ENCODE results near the gene SMPD2.

The SMPD2 gene, protein sequence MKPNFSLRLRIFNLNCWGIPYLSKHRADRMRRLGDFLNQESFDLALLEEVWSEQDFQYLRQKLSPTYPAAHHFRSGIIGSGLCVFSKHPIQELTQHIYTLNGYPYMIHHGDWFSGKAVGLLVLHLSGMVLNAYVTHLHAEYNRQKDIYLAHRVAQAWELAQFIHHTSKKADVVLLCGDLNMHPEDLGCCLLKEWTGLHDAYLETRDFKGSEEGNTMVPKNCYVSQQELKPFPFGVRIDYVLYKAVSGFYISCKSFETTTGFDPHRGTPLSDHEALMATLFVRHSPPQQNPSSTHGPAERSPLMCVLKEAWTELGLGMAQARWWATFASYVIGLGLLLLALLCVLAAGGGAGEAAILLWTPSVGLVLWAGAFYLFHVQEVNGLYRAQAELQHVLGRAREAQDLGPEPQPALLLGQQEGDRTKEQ

DNA sequence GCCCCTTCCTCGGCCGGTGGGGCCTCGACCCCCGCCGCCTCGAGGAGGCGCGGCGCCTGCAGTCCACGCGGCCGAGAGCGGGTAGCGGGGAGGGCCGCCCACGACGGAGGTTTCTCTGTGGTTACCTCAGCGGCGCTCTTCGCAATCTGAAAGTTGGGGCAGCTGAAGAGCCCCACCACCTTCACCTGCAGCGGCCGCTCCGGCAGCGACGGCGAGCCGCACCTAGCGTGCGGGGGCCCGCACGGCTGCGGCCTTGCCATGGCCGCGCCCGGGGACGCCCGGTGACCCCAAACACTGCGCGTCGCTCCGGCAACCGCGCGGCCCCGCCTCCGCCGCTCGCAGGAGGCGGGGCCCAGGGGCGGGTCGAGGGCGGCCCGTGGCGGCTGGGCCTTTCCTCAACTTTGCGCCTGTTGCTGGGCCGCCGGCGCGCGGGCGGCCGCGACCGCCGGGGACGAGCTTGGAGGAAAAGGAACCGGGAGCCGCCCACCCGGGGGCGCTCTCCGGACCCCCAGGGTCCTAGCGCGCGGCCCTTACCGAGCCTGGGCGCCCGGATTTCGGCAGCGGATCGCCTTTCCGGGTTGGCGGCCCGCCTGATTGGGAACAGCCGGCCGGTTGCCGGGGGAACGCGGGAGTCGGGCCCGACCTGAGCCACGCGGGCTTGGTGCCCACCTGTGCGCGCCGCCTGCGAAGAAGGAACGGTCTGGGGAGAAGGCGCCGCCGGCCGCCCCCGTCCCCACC lies at the start of gene SMPD2, which contains the start of gene PPIL6:
SMPD2 (plus strand) TSS at position 394 of the 738 bp plus-strand sequence. CDS start 398 bp downstream, outside the sequence.
PPIL6 (minus strand) TSS at position 298 of the 738 bp plus-strand sequence; CDS start at position 260, 38 bp downstream.
- peak; percentile 88 for DNase-seq

DNA sequence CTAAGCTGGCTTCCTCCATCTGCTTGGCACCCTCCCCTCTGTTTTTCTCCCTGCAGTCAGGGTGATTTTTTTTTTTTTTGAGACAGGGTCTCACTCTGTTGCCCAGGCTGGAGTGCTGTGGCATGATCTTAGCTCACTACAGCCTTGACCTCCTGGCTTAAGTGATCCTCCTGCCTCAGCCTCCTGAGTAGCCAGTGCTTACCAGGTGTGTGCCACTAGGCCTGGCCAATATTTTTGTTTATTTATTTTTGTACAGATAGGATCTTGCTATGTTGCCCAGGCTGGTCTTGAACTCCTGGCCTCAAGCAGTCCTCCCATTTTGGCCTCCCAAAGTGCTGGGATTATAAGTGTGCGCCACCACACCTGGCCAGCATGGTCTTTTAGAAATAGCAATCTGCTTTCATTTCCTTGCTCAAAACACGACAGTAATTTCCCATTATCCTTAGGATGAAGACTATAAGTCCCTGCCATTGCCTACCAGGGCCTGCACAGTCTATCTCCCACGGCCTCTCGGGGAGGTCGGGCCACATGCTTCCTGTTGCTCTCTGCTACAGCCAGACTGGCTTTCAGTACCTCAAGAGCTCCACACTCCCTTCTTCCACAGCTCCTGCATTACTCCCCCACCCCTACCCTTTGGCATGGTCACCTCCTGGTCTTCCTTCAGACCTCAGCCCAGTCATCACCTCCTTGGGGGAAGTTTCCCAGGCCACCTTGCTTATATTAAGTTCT lies 47.2 kb upstream of the SMPD2 start:
- no peak for DNase-seq

GRCh38 chr6:109393886-109394281 lies 46.6 kb upstream of the SMPD2 start:
- DNase-seq = no peak

DNA sequence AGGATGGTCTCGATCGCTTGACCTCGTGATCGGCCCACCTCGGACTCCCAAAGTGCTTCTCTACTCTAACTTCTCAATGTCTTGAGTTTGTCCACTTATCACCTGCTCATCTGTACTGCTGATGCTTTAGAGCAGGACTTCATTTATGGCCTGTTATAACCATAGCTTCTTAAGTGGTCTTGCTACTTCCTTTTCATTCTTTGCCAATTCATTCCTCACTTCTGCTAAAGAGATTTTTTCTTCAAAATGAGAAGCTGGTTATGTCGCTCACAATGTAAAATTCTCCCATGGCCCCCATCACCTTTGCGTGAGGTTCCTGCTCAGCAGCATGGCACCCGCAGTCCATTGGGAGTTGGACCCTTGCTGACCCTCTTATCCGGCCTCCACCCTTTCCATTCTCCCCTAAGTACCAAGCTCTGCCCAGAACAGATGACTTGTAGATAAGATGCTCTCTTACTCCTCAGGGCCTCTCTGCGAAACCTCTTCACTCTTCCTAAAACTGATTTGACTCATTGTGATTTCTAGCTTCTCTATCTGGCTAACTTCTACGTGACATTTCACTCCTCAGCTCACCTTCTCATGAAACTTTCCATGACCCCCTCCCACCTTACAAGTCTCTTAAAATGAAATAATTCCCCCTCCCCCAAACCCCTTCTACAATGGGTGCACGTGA lies 44.3 kb upstream of the SMPD2 start:
- DNase-seq = no peak

DNA sequence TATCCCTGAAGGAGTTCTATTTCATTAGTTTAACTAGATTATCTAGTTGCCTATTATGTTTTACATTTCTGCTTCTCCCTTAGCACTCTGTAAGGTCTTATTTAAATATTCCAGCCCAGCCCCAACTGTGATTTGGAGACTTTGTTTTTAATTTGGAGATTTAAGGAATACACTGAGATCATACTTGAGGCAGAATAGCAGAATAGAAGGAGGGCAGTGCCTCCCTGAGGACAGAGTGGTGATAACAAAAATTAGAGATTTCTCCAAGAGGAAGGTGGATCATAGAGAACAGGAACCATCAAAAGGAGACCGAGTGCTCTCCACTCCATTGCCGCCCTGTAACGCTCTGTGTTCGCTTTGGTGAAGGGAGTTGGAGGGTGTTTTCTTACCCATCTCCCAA lies 43.5 kb upstream of the SMPD2 start:
- no peak for DNase-seq

DNA sequence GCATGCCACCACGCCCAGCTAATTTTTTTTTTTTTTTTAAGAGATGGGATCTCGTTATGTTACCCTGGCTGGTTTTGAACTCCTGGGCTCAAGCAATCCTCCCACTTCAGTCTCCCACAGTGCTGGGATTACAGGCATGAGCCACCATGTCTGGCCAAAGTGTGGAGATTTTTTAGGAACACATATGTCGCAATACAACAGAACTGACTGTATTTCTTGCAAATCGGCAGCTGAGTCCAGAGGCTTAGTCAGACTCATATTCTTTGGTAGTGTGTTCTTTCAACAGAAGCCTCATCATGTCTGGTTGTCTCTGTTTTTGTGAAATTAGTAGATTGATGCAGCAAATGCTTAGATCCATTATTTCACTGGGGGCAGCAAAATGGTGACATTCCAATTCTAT lies 34.3 kb upstream of the SMPD2 start:
- DNase-seq = no peak

- DNase-seq = no peak
Measured at GRCh38 chr6:109411034-109411433, 29.5 kb upstream of the SMPD2 start.

- DNase-seq = no peak
Measured at GRCh38 chr6:109417646-109418045, 22.9 kb upstream of the SMPD2 start.

GRCh38 chr6:109420751-109421150 lies 19.8 kb upstream of the SMPD2 start:
- DNase-seq = no peak

- no peak for DNase-seq
Measured at GRCh38 chr6:109421184-109421583, 19.3 kb upstream of the SMPD2 start.

DNA sequence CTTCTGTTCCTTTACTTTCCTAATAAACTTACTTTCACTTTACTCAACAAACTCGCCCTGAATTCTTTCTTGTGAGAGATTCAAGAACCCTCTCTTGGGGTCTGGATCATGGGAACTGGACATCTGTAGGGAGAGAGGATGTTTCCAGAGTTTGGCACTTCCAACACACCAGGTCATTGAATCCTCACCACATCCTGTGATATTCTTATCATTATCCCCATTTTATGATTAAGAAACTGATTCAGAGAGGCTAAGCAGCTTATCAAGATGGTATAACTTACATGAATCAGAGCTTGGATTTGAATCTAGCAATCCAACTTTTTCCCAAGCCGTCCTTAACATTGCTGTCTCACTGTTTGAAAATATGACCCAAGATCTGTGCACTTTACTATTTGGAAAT lies 15.6 kb upstream of the SMPD2 start:
- DNase-seq = no peak

- no peak for DNase-seq
Measured at GRCh38 chr6:109428889-109429477, 11.5 kb upstream of the SMPD2 start.

DNA sequence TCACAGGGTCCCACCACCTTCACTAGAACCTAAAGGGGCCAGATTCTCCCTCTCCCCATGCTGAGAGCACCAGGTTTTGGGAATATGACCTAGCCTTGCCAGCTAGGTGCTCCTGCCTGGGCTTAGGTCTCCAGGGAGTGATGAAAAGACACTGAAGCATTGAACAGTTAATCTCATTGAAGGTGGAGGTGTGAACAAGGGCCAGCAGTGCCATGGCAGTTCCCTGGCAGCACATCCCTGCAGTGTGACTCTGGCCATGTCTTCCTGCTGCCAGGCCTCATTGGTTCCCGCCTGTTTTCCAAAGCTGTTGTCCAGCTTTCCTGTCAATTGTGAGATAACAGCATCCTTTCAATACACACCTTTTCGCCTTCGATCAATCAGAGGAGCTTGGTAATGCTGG lies 11.0 kb upstream of the SMPD2 start:
- no peak for DNase-seq

DNA sequence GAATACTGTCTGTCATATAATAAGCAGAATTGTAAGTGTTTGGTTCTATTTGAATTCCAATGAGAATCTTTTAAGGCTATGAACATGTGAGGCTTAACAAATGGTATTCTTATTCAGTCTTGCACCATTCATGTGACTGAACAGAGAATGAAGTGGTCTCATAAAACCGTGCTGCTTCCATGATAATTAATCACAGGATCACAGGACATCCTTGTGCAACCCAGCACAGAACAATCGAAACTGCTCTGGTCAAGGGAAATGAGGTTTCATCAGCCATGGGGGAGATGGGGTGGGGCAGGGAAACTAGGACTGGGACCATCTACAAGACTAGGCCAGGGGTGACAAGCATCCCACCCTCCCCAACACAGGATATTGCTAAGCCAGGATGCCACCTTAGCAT lies 6.1 kb upstream of the SMPD2 start:
- no peak for DNase-seq

- no peak for DNase-seq
Measured at GRCh38 chr6:109436041-109436440, 4.5 kb upstream of the SMPD2 start.

DNA sequence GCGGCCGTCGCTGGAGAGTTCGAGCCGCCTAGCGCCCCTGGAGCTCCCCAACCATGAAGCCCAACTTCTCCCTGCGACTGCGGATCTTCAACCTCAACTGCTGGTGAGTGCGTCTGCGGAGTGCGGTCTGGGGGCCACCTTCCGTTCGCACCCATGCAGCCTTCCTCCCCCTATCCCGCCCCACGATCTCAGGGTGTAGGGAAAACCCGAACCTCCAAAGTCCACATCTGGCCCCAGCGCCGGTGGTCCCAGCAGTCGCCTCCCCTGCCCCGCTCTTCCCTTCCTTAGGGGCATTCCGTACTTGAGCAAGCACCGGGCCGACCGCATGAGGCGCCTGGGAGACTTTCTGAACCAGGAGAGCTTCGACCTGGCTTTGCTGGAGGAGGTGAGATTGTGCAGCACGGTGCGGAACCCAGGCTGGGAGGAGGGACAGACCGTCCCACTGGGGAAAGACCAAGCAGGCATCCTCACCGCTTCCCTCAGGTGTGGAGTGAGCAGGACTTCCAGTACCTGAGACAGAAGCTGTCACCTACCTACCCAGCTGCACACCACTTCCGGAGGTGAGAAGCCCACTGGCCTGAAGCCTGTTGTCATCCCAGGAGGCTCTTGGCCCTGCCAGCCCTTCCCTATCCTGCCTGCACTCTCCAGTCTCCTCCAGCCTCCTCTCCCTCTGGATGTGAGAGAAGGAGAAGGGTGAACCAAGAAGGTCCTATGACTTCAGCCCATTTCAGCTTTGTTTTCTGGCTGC lies 719 bp downstream of the SMPD2 start:
- DNase-seq = peak; percentile 60

- no peak for DNase-seq
Measured at GRCh38 chr6:109442393-109442924, 1.9 kb downstream of the SMPD2 start.

- no peak for DNase-seq
Measured at GRCh38 chr6:109443425-109443950, 3.0 kb downstream of the SMPD2 start.

DNA sequence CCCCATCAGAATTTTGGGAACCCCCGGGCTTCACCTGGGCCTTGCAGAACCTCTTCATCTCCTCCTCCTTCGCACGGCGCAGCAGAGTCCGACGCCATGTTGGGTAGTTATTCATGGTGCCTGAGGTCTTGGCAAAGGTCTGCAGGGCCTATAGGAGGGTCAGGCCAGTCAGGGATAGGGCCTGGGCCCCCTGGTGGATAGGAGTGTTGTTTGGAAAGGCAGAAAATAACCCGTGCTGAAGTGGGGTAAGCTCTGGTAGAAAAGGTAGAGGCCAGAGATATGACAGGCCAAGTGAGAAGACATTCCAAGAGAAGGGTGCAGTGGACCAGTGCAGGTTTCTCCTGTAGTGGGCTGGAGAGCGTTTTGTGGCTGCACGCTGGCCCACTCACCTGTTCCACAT lies 4.9 kb downstream of the SMPD2 start:
- DNase-seq = no peak

DNA sequence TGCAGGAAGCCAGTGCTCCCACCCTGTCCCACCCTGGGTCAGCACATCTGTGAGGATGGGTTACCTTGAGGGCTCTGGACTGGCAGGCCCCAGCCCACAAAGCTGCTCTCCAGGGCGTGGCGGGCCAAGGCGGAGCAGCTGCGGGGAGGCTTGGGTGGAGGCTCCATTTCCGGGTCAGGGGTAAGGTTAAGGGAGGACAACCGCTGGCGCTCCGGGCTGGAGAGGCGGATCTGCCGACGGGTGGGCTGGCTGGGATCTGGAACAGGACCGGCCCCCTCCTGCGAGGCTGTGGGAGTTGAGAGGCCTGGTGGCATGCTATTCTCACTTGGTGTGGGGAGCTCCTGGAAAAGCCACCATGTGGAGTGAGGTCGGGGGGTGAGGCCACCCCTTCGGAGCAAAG lies 5.5 kb downstream of the SMPD2 start:
- DNase-seq = no peak

- DNase-seq = no peak
Measured at GRCh38 chr6:109446541-109446940, 6.0 kb downstream of the SMPD2 start.
